WTC11 (cell line): ENCODE data around the gene PDZD2.

Experiments used
- ESRRA ChIP-seq: sonication (generic); formaldehyde crosslinking; IDR thresholded peaks from 2 replicates; pipeline ENCODE4 v1.8.1; 2022; ENCODE audit warnings: mild to moderate bottlenecking, missing genetic modification reagents, borderline replicate concordance
- NR2C2 ChIP-seq: sonication (generic); formaldehyde crosslinking; IDR thresholded peaks from 2 replicates; pipeline ENCODE4 v1.8.0; 2022; ENCODE audit warnings: mild to moderate bottlenecking, missing genetic modification reagents
- ZNF396 ChIP-seq: fragments of 250-450 bp; sonication (Bioruptor Pico); IDR thresholded peaks from 2 replicates; pipeline ENCODE4 v1.8.0; 2021; ENCODE audit warnings: mild to moderate bottlenecking, moderate library complexity, borderline replicate concordance
- TF ChIP-seq, protein P1 (sequence below): sonication (generic); formaldehyde crosslinking; IDR thresholded peaks from 2 replicates; pipeline ENCODE4 v1.8.1; 2022; ENCODE audit warnings: low read depth, mild to moderate bottlenecking, moderate library complexity, missing genetic modification reagents, borderline replicate concordance
- TF ChIP-seq, protein P2 (sequence below): fragments of 200-600 bp; IDR thresholded peaks from 2 replicates; pipeline ENCODE4 v1.8.0; 2022; ENCODE audit warnings: antibody characterized with exemption

DNA sequence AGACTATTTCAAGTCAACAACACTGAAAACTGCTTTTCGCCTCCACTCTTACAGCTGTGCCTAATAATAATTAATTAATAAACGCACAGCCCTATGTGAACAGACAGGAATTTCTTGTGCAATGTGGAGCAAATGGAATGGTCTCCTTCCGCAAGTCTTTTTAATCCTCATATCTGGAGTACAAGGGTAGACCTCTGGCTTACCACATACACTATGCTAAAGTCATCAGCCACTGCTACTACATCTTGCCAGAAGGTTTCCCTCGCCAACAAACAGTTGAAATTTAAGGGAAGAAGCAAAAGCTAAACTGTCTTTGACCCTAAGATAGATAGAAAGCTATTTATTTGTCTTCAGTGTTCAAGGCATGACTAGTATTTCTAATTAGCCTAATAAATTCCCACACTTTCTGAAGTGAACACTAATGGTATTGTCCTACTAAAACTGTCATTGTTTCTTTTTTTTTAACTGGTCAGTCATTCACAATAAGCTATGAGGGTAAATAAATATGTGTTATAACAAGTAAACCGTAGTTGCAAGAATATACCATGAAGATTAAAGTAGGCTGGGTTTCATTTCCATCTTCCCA lies 471.3 kb downstream of the PDZD2 start:
- TF ChIP-seq, protein P1, sequence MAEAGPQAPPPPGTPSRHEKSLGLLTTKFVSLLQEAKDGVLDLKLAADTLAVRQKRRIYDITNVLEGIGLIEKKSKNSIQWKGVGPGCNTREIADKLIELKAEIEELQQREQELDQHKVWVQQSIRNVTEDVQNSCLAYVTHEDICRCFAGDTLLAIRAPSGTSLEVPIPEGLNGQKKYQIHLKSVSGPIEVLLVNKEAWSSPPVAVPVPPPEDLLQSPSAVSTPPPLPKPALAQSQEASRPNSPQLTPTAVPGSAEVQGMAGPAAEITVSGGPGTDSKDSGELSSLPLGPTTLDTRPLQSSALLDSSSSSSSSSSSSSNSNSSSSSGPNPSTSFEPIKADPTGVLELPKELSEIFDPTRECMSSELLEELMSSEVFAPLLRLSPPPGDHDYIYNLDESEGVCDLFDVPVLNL (CRISPR knock-in tag), result no peak
- TF ChIP-seq NR2C2 (CRISPR knock-in tag), result no peak
- no peak for TF ChIP-seq ESRRA (CRISPR knock-in tag)
- TF ChIP-seq, protein P2, sequence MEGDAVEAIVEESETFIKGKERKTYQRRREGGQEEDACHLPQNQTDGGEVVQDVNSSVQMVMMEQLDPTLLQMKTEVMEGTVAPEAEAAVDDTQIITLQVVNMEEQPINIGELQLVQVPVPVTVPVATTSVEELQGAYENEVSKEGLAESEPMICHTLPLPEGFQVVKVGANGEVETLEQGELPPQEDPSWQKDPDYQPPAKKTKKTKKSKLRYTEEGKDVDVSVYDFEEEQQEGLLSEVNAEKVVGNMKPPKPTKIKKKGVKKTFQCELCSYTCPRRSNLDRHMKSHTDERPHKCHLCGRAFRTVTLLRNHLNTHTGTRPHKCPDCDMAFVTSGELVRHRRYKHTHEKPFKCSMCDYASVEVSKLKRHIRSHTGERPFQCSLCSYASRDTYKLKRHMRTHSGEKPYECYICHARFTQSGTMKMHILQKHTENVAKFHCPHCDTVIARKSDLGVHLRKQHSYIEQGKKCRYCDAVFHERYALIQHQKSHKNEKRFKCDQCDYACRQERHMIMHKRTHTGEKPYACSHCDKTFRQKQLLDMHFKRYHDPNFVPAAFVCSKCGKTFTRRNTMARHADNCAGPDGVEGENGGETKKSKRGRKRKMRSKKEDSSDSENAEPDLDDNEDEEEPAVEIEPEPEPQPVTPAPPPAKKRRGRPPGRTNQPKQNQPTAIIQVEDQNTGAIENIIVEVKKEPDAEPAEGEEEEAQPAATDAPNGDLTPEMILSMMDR, result no peak
- TF ChIP-seq ZNF396, result no peak
